Ammon's horn (tissue), 1 donor: ENCODE data around the gene TTLL9.
A peak's percentile ranks its signal among the peaks of the same experiment; 100 is the strongest.
"Not testable (repeated sequence)": the region's sequence is repeated elsewhere in the genome, so short reads cannot be mapped to it uniquely, and the experiment has no call there.

Experiments used
- DNase-seq: peaks from one replicate; pipeline ENCODE4 v3.0.0-alpha.2; 2016; ENCODE audit warnings: low spot score

The TTLL9 gene

DNA sequence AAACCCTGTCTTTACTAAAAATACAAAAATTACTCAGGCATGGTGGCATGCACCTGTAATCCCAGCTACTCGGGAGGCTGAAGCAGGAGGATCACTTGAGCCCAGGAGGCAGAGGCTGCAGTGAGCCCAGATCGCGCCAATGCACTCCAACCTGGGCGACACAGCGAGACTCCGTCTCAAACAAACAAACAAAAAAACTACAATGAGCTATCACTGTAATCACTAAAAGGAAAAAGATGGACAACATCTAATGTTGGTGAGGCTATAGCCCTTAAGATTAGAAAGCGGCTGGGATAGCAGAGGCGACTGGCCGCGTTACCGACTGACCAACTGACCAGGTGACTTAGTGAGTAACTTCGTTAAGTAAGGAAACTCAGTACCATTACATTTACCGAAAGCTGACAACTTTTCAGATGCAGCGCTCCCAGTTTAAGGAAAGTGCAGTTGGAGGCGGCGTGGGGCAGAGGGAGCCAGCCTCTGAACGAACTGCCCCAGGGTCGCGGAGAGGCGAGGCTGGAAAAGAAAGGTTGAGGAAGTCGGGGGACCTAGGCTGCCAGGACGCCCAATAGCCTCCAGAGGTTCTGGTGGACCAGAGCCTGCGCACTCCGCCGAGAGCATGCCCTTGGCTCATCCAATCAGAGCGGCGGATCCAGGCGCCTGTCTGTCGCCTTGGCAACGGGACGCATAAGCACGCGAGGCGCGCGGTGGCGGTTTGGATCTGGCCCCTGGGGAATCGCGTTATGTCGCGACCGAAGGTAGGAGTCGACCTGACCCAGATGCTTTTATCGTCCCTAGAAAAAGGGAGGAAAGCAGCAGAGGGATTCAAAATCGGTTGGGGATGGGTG, 8.9 kb downstream of the TTLL9 start:
- DNase-seq, result peak; percentile 97

DNA sequence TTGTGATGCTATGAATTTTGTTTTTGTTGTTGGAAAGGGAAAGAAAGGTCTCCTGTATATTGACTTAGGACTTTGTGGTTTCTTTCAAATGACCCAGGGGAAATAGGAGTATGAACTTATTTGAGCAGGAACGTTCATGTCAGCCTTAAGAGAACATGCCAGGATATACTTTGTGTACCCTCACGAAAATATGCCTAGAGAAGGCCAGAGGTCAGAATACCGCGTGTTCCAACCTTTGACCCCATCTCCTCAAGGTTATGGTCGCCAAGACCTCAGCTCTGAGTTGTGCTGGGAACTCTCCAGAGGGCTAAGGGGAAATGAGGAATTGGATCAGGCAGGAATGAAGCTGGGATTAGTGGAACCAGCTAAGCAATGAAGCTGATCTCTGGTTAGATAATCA, 11.5 kb downstream of the TTLL9 start:
- no peak for DNase-seq

DNA sequence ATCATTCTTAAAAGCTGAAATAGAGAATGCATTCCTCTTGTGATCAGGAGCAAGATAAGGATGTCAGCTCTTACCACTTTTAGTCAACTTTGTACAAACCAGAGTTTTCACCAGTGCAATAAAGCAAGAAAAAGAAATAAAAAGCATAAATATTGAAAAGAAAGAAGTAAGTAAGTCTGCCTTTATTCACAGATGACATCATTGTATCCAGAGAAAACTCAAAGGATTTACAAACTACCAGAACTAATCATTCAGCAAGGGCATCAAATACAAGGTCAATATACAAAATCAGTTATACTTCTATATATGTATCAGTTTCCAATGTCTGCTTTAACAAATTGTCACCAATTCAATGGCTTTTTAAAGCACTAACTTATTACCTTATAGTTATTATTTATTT, 13.4 kb downstream of the TTLL9 start:
- no peak for DNase-seq

DNA sequence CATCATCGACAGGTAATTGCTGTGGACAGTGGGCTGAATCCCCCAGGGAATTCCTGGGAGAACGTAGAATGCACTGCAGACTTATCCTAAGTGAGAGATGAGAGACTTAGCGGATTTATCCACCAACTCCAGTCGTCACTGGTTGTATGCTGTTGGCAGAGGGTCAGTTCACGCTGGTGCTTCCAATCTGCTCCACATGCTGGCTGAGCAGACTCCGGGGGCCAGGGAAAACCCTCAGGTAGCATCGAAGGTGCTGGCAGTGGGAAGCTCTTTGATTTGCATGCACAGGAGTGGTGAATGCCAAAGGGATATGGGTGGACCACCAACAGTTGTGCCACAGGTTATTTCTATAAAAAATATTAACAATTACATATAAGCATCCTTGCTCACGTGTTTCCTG, 20.2 kb downstream of the TTLL9 start:
- DNase-seq, result no peak

DNA sequence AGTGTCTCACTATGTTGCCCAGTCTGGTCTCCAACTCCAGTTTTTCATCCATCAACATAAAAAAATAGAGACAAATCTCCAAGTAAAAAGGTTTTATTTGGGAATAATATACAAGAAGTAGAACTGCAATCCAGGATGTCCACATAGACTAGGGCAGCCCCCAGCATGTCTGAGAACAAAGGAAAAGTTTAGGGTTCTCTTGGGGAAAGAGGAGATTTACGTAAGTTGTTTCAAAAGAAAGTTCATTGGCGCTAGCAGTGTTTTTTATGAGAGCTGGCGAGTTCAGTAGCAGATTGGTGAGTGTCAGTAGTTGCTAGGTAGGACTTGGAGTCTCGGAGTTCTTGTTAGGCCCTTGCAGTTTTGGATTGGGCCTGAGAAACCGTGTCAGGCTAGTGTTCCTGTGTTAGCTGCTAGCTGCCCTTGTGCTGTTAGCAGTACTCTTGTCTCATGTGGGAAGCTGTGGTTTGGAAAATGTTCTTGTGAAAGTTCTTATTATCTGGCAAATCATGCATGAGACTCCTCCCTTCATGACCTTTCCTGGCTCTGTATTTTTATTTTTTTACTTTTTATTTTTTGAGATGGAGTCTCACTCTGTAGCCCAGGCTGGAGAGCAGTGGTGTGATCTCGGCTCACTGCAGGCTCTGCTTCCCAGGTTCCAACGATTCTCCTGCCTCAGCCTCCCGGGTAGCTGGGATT, 24.7 kb downstream of the TTLL9 start:
- DNase-seq, result peak; percentile 86

DNA sequence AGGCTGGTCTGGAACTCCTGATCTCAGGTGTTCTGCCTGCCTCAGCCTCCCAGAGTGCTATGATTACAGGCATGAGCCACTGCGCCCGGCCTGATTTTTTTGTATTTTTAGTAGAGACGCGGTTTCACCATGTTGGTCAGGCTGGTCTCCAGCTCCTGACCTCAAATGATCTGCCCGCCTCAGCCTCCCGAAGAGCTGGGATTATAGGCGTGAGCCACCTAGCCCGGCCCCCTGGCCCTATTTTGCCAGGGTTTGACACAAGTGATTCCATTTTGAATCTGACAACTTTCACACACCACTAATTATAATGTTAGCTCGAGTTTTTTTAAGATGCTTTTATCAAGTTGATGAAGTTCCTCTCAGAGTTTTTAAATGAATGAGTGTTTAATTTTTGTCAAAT, 25.6 kb downstream of the TTLL9 start:
- DNase-seq, result no peak

DNA sequence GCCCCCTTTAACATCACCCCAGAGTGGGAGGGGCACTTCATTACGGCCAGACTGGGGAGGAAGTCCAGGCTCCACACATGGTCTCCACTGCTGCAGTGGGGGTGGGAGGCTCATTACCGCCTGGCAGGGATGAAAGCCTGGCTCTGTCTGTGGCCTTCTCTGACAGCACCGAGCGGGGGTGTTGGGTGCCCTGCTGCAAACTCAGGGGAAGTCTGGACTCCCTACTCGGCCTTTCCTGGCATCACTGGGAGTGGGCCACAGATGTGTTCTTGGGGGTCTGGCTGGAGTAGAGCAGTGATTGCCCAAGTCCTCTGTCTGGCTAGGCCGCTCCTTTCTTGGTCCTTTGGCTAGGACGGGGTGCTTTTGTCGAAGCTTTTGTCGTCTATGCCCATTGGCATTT, 27.1 kb downstream of the TTLL9 start:
- no peak for DNase-seq

DNA sequence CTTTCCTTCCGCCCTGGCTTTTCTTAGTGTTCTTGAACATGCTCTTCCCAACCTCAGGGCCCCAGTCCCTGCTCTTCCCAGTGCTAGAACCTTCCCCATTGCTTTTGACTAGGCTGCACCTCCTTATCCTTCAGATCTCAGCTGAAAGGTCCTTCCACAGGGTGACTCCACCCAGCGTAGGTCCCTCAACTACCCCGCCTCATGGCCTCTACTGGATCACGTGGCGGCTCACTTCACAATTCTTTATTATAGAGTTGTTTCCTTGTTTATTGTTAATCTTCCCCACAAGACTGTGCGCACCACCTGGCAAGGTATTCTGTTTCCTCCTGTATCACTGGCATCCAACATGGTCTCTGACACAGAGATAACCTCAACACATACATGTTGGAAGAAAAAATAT, 31.2 kb downstream of the TTLL9 start:
- no peak for DNase-seq

DNA sequence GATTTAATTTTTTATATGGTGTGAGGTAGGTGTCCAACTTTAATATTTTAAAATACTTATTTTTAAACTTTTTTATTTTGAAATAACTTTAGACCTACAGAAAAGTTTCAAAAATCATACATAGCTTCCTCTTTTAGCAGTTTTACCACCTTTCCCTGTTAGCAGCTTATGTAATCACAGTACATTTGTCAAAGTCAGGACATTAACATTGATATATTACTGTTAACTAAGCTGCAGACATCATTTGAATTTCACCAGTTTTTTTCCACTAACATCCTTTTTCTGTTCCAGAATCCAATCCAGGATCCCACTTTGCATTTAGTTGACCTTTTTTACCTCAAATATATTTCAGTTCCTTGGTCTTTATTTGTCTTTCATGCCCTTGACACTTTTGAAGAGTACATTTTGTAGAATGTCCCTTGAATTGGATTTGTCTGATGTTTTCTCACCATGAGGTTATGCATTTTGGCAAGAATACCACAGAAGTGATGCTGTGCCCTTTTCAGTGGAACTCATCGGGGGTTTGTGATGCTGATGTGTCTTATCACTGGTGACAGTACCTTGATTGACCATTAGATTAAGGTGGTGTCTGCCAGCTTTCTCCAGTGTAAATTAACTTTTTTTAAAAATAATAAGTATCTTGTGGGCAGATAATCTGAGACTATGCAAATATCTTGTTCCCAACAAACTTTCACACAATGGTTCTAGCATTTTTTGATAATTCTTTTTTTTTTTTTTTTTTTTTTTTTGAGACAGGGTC, 33.4 kb downstream of the TTLL9 start:
- DNase-seq, result no peak

DNA sequence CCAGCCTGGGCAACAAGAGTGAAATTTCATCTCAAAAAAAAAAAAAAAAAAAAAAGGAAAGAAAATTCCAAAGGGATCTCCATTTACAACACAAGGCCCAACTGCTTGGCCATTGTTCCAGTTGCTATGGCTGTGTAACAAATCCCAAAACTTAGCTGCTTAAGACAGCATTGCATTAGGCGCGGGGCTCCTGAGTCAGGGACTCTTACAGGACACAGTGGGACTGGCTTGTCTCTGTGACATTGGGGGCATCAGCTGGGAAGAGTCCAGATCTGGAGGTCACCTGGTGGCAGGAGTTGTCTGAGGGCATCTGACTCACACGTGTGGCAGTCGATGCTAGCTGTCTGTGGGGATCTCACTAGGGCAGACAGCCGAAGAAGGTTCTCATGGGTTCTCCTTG, 35.6 kb downstream of the TTLL9 start:
- DNase-seq, result no peak

DNA sequence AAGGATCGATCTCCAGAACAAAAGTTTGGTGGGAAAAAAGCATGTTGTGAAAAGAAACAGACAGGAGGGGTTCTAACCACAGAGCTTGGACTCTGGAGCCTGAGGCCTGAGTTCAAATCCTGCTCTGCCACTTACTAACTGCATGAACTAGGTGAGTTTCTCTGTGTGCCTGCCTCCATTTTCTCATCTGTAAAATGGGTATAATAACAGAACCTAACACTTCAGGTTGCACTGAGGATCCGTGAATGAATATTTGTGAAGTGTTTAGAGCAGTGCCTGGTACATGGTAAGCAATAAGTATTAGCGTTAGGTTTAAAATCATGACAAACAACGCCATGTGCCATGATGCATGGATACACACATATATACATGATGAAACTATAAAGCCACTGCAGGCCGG, 36.6 kb downstream of the TTLL9 start:
- no peak for DNase-seq

DNA sequence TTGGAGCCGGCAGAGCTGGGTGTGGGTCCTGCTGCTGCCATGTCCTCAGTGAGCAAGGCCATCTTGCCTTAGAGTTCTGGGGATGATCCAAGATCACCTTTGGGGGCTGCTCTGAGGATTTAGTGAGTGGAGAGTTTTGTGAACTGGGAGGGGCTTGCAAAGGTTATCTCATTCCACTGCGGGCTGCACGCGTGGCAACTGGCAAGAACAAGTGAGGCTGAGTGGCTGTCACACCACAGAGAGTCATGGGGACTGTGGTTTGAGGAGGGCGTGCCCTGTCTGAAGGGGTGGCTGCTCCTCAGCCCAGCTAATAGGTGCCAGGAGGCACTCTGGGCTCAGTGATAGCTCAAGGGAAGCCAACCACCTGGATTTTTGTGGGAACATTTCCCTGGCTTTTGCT, 37.6 kb downstream of the TTLL9 start:
- DNase-seq, result no peak

DNA sequence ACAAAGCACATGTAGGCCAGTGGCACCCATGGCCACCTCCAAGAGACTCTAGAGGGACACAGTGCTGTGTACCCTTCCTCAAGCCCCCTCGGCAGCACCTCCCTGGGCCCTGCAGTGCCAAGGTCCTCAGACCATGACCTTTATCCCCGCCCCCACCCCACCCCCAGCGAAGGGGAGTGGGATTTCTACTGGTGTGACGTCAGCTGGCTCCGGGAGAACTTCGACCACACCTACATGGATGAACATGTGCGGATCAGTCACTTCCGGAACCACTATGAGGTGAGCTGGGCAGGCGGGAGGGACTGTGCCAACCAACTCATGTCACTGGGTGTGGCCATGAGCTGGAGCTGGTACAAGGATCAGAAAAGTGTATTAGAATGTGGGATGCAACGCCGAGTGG, 38.0 kb downstream of the TTLL9 start:
- DNase-seq, result no peak

DNA sequence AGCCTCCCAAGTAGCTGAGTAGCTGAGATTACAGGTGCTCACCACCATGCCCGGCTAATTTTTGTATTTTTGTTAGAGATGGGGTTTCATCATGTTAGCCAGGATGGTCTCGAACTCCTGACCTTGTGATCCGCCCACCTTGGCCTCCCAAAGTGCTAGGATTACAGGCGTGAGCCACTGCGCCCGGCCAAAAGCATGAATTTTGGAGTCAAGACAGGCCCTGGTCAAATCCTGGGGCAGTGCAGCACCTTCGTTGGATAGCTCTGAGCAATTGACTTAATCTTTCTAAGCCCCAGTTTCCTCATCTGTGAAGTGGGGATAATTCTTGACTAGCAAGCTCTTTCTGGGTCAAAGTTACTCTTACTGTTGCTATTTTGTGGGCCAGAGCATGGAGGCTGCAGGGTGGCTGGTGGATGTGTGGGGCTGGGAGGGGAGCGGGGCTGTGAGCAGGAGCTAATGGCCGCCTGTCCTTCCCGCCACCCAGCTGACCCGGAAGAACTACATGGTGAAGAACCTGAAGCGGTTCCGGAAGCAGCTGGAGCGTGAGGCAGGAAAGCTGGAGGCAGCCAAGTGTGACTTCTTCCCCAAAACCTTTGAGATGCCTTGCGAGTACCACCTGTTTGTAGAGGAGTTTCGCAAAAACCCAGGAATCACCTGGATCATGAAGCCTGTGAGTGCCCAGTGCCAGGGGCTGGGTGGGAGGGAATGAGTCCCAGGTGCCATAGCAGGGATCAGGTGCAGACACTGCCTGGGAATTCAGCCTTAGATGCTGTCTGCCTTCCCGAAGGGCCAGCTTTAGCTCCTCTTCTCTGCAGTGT, 39.0 kb downstream of the TTLL9 start:
- DNase-seq, result no peak

DNA sequence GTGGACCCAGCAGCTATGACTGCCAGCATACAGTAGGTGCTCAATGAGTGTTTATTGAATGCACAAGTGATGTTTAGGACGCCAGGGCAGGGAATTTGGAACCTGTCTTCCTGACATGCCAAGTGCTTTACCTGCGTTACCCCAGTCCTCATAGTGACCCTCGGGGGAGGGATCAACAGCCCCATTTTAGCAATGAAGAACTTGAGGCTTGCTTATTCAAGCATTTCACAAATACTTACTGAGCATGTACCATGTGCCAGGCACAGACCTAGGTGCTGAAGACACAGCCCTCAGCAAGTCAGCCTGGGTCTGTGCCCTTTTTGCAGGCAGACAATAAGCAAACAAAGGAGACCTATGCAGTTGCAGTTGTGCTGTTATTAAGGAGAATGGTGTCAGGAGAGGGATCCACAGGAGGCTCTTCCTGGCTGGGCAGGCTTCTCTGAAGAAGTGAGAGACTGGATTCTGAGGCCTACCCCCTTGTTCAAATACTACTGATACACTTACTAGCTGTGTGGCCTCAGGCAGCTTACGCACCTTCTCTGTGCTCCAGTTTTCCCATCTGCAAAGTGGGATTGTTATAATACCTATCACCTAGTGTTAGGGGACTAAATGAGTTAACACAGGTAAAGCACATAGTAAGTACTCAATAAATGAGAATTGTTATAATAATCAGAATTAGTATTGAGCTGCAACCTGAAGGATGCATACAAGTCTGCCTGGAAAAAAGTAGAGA, 39.8 kb downstream of the TTLL9 start:
- DNase-seq, result no peak

DNA sequence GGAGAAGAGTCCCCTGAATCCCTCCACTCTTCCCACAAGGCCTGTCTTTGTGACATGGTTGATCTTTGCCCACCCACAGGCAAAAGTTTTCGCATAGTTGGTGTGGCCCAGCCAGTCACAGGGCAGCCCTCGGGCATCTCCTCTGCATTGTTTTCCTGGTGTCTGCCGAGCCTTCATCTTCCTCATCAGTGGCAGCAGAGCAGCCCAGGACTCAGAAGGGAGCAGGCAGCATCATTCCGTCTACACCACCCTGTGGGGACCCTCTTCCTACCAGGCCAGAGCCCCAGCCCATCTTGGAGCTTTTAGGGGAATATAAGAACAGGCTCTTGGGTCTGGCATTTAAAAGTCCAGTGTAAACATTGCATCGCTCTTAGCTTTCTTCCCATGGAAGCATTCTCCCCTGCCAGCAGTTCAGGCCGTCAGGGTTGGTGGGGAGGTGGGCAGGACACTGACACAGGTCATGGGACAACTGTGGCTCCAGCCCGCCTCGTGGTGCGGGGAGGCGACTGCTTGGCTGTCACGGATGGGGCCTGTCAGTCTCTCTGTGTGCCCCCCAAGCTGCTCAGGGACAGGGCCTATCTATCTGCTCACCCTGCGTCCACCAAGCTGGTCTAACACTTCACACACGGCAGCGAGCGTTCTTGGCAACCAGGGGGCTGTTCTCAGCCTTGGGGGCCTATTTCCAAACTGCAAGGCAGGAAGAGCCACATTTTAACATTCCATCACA, 43.2 kb downstream of the TTLL9 start:
- no peak for DNase-seq

DNA sequence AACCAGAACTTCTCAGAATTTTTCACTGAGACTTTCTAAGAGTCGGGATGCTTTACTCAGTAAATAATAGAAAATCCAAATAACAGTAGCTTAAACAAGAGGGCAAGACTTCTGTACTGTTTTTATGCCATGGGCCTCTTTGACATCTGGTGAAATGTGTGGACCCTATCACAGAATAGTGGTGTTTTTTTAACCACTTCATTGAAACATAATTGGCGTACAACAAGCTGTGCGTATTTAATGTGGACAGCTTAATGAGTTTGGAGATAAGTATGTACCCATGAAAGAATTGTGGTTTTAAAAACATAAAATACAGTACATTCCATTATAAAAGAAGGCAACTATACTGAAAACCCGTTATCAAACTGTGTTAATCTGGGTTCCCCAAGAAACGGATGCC, 43.7 kb downstream of the TTLL9 start:
- no peak for DNase-seq

DNA sequence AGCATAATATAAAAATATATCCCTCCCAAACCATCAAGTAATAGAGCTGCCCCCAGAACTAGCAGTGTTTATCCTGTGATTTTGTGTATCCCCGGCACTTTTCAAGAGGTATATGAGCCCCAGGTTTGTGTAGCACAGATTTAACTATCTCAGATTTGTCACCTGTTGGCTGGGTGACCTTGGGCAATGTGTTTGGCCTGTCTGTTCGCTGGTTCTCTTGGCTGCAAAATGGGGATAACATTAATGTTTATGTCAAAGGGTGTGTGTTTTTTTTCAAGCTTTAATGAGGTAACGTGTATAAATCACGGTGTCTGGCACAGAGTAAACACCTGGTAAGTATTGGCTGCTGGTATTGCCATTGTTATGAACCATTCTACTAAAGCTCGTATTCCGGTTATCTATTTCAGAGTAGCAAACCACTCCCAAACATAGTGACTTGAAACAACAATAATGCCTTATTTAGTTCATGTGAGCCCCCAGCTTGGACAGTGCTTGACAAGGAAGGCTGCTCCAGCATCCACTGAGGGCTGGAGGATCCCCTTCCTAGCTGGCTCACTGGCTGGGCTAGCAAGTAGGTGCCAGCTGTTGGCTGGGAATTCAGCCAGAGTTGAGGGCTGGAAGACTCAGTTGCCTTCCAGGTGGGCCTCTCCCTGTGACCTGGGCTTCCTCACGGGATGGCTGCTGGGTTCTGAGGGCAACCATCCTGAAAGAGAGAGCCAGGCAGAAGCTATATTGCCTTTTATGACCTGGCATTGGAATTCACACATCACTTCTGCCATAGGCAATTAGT, 45.3 kb downstream of the TTLL9 start:
- no peak for DNase-seq

DNA sequence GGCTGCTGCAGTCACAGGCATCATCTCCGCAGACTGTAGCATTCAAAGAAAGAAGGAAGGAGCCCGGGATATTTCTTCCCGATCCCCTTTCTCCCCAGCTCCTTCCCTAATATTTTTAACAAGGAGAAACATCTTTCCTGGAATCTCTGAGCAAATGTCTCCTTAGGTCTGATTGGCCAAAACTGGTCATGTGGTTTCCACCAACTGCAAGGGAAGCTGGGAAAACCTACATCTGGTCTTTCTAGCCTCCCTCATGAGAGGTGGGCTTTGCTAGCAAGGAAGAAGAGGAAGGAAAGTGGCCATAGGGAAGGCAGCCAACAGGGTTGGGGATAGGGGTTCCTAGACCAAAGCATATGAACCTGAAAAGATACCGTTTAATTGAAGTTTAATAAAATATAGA, 46.3 kb downstream of the TTLL9 start:
- DNase-seq, result no peak

DNA sequence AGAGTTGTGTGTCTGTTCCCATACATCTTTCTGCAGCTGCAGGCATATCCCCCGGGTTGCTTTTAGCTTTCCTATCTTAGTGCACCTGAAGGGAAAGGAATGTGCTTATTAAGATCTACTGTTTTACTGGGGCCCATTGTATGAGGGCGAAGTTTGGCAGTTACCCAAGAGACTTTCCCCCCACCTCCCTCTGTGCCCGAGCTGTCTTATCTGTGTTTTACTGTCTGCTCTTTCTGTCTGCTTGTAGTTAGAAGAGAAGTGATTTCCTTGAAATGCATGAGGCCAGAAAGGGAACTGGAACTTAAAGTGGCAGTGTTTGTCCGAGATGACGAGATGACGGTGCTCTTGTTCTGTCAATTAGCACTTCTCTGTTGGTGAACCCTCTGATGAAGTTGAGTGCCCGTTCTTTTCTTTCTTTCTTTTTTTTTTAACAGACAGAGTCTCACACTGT, 47.6 kb downstream of the TTLL9 start:
- DNase-seq, result not testable (repeated sequence)
